ENCODE results near the gene ITPKB.
"Not testable (repeated sequence)": the region's sequence is repeated elsewhere in the genome, so short reads cannot be mapped to it uniquely, and the experiment has no call there.

The ITPKB gene

GRCh38 chr1:226634166-226634588 is 104.9 kb downstream of the ITPKB start:
- FAIRE-seq: no peak

- no peak for FAIRE-seq
Observed at GRCh38 chr1:226633541-226634165, 105.4 kb downstream of the ITPKB start.

GRCh38 chr1:226632922-226633351 is 106.1 kb downstream of the ITPKB start:
- FAIRE-seq: no peak

- FAIRE-seq: no peak
Observed at GRCh38 chr1:226632169-226632879, 106.8 kb downstream of the ITPKB start.

- FAIRE-seq: no peak
Observed at GRCh38 chr1:226631229-226632000, 107.7 kb downstream of the ITPKB start.

- FAIRE-seq: no peak
Observed at GRCh38 chr1:226630592-226630991, 108.5 kb downstream of the ITPKB start.

GRCh38 chr1:226629896-226630550 is 109.1 kb downstream of the ITPKB start:
- FAIRE-seq: no peak

GRCh38 chr1:226629210-226629895 is 109.7 kb downstream of the ITPKB start:
- FAIRE-seq: no peak

- no peak for FAIRE-seq
Observed at GRCh38 chr1:226628612-226629155, 110.4 kb downstream of the ITPKB start.

GRCh38 chr1:226627924-226628611 is 111.0 kb downstream of the ITPKB start:
- FAIRE-seq: no peak

- no peak for FAIRE-seq
Observed at GRCh38 chr1:226627050-226627755, 111.9 kb downstream of the ITPKB start.

GRCh38 chr1:226626577-226626956 is 112.5 kb downstream of the ITPKB start:
- peak; percentile 46 for FAIRE-seq

GRCh38 chr1:226625832-226626576 is 113.1 kb downstream of the ITPKB start:
- no peak for FAIRE-seq

GRCh38 chr1:226625326-226625725 is 113.8 kb downstream of the ITPKB start:
- no peak for FAIRE-seq

- FAIRE-seq: no peak
Observed at GRCh38 chr1:226624526-226624925, 114.6 kb downstream of the ITPKB start.

- FAIRE-seq: peak; percentile 42
Observed at GRCh38 chr1:226622012-226622411, 117.1 kb downstream of the ITPKB start.

GRCh38 chr1:226619031-226619430 is 120.1 kb downstream of the ITPKB start:
- FAIRE-seq: no peak

- FAIRE-seq: no peak
Observed at GRCh38 chr1:226618380-226618779, 120.7 kb downstream of the ITPKB start.

- FAIRE-seq: not testable (repeated sequence)
Observed at GRCh38 chr1:226617719-226618118, 121.4 kb downstream of the ITPKB start.

GRCh38 chr1:226617109-226617508 is 122.0 kb downstream of the ITPKB start:
- no peak for FAIRE-seq

All from TTC549 (cell line).